Mucosa of descending colon (tissue), 3 donors: ENCODE data around the gene KCNE2. TPM values are rescaled to one million over a fixed set of nuclear protein-coding genes. Genes with fewer than 3 reads are reported as not detected.

ENCODE experiments used
- ATAC-seq: fragments of 200-7000 bp; cut with Tn5 transposase; one replicate; pipeline ENCODE4 v1.9.1; 2020; ENCODE audit warnings: mild to moderate bottlenecking, moderate library complexity
- DNase-seq, 3 donors: peaks; one replicate each; pipeline ENCODE4 v3.0.0-alpha.2; 2020
- H3K36me3 ChIP-seq: fragments of 200-600 bp; one replicate; pipeline ENCODE4 v1.8.0; 2021; ENCODE audit warnings: low read depth, mild to moderate bottlenecking
- H3K4me1 ChIP-seq: fragments of 200-600 bp; one replicate; pipeline ENCODE4 v1.8.0; 2021; ENCODE audit warnings: low read depth, mild to moderate bottlenecking
- H3K4me3 ChIP-seq: fragments of 200-600 bp; one replicate; pipeline ENCODE4 v1.8.0; 2021; ENCODE audit warnings: mild to moderate bottlenecking
- H3K9me3 ChIP-seq: fragments of 200-600 bp; one replicate; pipeline ENCODE4 v1.8.0; 2021; ENCODE audit warnings: mild to moderate bottlenecking
- CTCF ChIP-seq: fragments of 200-600 bp; IDR thresholded peaks from one replicate; pipeline ENCODE4 v1.8.0; 2022; ENCODE audit warnings: antibody characterized with exemption, mild to moderate bottlenecking
- intact Hi-C, 2 donors: fragments of 100-400 bp; cut with DNase I in 1 of 2; cut with micrococcal nuclease in 1 of 2; formaldehyde crosslinking; loops; one replicate each; pipeline versions ENCODE4 v1.11.0 to v1.11.1; 2022; cut with DNase I, micrococcal nuclease
- total RNA-seq, 3 donors: library from RNA; stranded (reverse); fragmentation: NEBNext Ultra II Directional in 2 of 3; extraction: Animal tissue kit (Norgen Biotek cat#: 25700) in 2 of 3; gene quantifications; one replicate each; pipeline versions ENCODE4 v1.2.1 to v1.2.4, GENCODE V29; 2021 to 2023
- donor health status: DM: no; HTN: no; CAD: no; lungs with moderate emphysema.
- donor health status: DM: no; HTN: no; CAD: no.
- donor health status: DM: no; HTN: yes; CAD: no.

KCNE2 gene
- total RNA-seq, 3 donors from 2014 or later = 0.38 to 1.0 (median 0.84) TPM

GRCh38 chr21:34344584-34344983 is 19.2 kb upstream of the KCNE2 start:
- DNase-seq (no peak), ATAC-seq (no peak)
- Histone ChIP-seq H3K4me1 (no peaks in the 10 kb centered on the region), H3K36me3 (no peaks in the 10 kb centered on the region), H3K4me3 (no peak overlapping the region), H3K9me3 (no peaks in the 10 kb centered on the region)
- intact Hi-C loops = no loop called here
- no peak for TF ChIP-seq CTCF

- no peaks in the 10 kb centered on the region for H3K4me1 ChIP-seq
- no peaks in the 10 kb centered on the region for H3K9me3 ChIP-seq
- no peak for DNase-seq
- no peaks in the 10 kb centered on the region for H3K36me3 ChIP-seq
- no peak for TF ChIP-seq CTCF
- H3K4me3 ChIP-seq = no peak overlapping the region
- no peak for ATAC-seq
- intact Hi-C loops = loop anchor here in 1 of 2 donors (5.0 kb wide), 1 partner anchor 423 kb away; no protein-coding TSS in a partner anchor
These were observed 18.5 kb upstream of the KCNE2 start for GRCh38 chr21:34345091-34345871.

DNA sequence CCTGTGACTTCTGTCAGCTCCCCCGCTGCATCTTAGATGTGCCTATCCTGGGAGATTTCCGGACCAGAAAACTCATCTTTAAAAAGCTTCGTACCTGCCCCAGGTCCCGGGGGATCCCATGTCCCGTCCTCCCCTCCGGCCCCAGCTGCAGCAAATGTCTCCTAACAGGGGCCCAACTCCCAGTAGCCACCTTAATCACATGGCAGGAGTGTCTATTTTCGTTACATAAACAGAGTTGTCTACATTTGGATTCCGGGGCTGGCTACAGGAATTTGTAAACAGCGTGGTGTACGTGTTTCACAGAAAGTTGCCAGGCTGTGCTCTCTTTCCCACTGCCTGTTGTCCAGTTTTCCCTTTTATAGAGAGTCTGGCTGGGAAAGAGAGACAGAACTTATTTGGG is 17.9 kb upstream of the KCNE2 start:
- no peak for ATAC-seq
- DNase-seq = no peak
- no peak for TF ChIP-seq CTCF
- Histone ChIP-seq H3K9me3 (no peaks in the 10 kb centered on the region), H3K36me3 (no peaks in the 10 kb centered on the region), H3K4me3 (no peak overlapping the region), H3K4me1 (no peaks in the 10 kb centered on the region)
- intact Hi-C loops = loop anchor here in 1 of 2 donors (5.0 kb wide), 1 partner anchor 424 kb away; no protein-coding TSS in a partner anchor

- intact Hi-C loops = loop anchor here (2.0 to 5.0 kb wide), 2 partner anchors 424 to 427 kb away; no protein-coding TSS in a partner anchor
- no peaks in the 10 kb centered on the region for H3K36me3 ChIP-seq
- no peaks in the 10 kb centered on the region for H3K4me1 ChIP-seq
- no peak for TF ChIP-seq CTCF
- no peaks in the 10 kb centered on the region for H3K9me3 ChIP-seq
- no peak overlapping the region for H3K4me3 ChIP-seq
- no peak for ATAC-seq
- DNase-seq = no peak
These were observed 14.8 kb upstream of the KCNE2 start for GRCh38 chr21:34348890-34349519.

- no peak overlapping the region for H3K4me3 ChIP-seq
- intact Hi-C loops = no loop called here
- peak; percentile 98 for ATAC-seq
- no peaks in the 10 kb centered on the region for H3K4me1 ChIP-seq
- peak; percentile 28 for TF ChIP-seq CTCF
- H3K36me3 ChIP-seq = no peaks in the 10 kb centered on the region
- peak in 2 of 3 donors; percentile 52 to 66 for DNase-seq
- no peaks in the 10 kb centered on the region for H3K9me3 ChIP-seq
These were observed 12.0 kb upstream of the KCNE2 start for GRCh38 chr21:34351786-34352241.
